ENCODE results near the gene PAXX. TPM values are rescaled to one million over a fixed set of nuclear protein-coding genes. Genes with fewer than 3 reads are reported as not detected.

The PAXX gene
- total and polyA plus RNA-seq, 2 donors (not counting 1 experiment from before 2014, with no cell fraction given) = 74.8 to 167 TPM

DNA sequence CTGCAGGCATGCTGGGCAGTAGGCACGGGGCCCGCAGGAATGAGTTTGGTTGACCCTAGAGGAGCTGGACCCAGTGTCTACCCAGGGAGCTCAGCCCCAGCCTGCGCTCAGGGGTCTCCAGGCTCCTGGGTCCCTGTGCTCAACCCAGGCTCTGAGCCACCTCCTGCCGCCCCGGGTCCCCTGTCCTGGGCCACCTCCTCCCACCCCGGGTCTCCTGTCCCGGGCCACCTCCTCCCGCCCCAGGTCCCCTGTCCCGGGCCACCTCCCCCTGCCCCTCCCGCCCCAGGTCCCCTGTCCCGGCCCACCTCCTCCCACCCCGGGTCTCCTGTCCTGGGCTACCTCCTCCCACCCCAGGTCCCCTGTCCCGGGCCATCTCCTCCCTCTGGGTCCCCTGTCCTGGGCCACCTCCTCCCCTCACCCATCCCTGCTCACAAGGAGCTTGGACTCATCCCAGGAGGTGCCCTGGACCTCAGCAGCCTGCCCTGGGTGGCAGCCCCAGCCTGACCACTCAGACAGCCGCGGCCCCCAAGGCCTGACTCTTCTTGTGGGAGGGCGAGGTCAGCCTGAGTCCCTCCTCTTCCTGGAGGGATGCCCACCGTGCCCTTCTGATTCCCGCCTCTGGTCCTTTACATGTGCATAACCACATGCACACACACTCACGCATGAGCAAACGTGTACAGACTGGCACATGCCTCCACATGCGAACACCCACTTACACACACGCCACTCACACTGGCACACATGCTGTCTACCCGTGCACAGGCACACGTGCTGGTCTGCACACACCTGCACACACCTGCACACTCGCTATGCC is 37.7 kb upstream of the PAXX start:
- peaks cover 4% of the 10 kb centered on the region for H3K4me1 Mint-ChIP-seq
- H3K4me2 ChIP-seq (replicated peaks; ENCODE audit: low read depth, low read length, poor library complexity, severe bottlenecking) = no peak overlapping the region
- H3K27ac ChIP-seq (ENCODE audit: low read length in 2 of 2) = no peak overlapping the region
- H3K4me3 Mint-ChIP-seq = no peak overlapping the region
- peaks cover 0 to 6% (median 0%) of the 10 kb centered on the region in 4 experiments for H3K27me3 ChIP-seq (replicated peaks in 1 of 4; ENCODE audit: control extremely low read depth in 1 of 4, control insufficient read depth in 3 of 4, insufficient read depth in 4 of 4, low read length in 3 of 4)
- ATAC-seq (ENCODE audit: low read depth) = no peak
- TF ChIP-seq, protein P1, sequence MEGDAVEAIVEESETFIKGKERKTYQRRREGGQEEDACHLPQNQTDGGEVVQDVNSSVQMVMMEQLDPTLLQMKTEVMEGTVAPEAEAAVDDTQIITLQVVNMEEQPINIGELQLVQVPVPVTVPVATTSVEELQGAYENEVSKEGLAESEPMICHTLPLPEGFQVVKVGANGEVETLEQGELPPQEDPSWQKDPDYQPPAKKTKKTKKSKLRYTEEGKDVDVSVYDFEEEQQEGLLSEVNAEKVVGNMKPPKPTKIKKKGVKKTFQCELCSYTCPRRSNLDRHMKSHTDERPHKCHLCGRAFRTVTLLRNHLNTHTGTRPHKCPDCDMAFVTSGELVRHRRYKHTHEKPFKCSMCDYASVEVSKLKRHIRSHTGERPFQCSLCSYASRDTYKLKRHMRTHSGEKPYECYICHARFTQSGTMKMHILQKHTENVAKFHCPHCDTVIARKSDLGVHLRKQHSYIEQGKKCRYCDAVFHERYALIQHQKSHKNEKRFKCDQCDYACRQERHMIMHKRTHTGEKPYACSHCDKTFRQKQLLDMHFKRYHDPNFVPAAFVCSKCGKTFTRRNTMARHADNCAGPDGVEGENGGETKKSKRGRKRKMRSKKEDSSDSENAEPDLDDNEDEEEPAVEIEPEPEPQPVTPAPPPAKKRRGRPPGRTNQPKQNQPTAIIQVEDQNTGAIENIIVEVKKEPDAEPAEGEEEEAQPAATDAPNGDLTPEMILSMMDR (IDR thresholded peaks at IDR 0.05) = no peak
- TF ChIP-seq EZH2 (IDR thresholded peaks at IDR 0.05; ENCODE audit: borderline replicate concordance, insufficient read depth, low read depth, low read length, poor library complexity, severe bottlenecking) = no peak
- ChIA-PET POLR2A (no interaction called here), CTCF (no interaction called here)
- H3K4me1 ChIP-seq (ENCODE audit: control insufficient read depth in 2 of 2, insufficient read depth in 2 of 2, low read length in 2 of 2) = peaks cover 5 to 8% of the 10 kb centered on the region in 2 donors
- no peak overlapping the region for H3K27ac Mint-ChIP-seq
- no peak overlapping the region for H3K4me3 ChIP-seq (ENCODE audit: control extremely low read depth in 1 of 5, extremely low read depth in 1 of 5, insufficient read depth in 1 of 5, low read depth in 2 of 5, low read length in 4 of 5)
- intact Hi-C loops (cut with micrococcal nuclease) = no loop called here
- H3K36me3 ChIP-seq (replicated peaks in 1 of 2; ENCODE audit: control extremely low read depth in 1 of 2, control insufficient read depth in 1 of 2, extremely low read depth in 1 of 2, insufficient read depth in 2 of 2, low read length in 1 of 2) = no peaks in the 10 kb centered on the region
- no peaks in the 10 kb centered on the region for H4K20me1 ChIP-seq (ENCODE audit: control insufficient read depth, insufficient read depth, low read length, poor library complexity, severe bottlenecking)
- peaks cover 0 to 2% (median 0%) of the 10 kb centered on the region in 3 donors for H3K9me3 ChIP-seq (ENCODE audit: control extremely low read depth in 1 of 3, control insufficient read depth in 2 of 3, insufficient read depth in 1 of 3, low read length in 2 of 3)
- H3K79me2 ChIP-seq (ENCODE audit: control insufficient read depth, insufficient read depth, low read length) = no peaks in the 10 kb centered on the region
- H3K9ac ChIP-seq (ENCODE audit: low read length) = no peak overlapping the region
- no peak for DNase-seq
- 90% methylated on average over 17 of the region's 25 CpGs for WGBS (ENCODE audit: insufficient coverage)
- no peak overlapping the region for H2AFZ ChIP-seq (ENCODE audit: insufficient read depth, low read depth, low read length, poor library complexity, severe bottlenecking)
- no peaks in the 10 kb centered on the region for H3K27me3 Mint-ChIP-seq
- no peaks in the 10 kb centered on the region for H3K9me3 Mint-ChIP-seq (ENCODE audit: insufficient read depth)

DNA sequence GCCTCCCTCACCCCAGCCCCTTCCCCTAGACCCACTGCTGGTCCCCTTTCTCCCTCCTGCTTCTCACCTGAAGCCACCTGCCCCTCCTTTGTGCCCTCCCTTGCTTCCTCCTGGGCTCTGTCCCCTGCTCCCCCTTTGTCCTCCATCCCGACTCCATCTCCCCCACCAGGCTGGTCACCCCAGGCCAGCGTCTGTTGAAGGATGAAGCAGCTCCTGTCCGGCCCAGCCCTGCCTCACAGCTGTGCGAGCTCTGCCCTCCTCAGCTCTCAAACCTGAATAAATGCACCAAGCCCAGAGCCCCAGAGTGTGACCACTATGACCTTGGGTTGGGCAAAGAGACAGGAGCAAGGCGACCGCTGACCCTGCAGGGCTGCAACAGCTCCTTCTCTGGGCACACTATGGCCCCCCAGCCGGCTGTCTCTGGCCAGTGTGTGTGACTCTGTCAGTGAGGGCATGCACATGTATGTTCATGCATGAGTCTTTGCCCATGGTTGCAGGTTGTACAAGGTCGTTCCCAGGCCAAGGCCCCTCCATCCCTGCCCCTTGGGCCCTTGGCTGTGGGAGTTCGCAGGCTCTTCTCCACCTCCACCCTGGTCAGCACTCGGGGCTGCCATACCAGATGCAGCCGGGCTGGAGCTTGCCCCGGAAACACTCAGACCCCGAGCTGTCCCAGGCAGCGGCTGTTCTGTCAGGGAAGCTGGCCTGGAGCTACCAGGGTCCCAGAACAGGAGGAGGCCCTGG is 36.9 kb upstream of the PAXX start:
- ChIA-PET POLR2A (no interaction called here), CTCF (no interaction called here)
- 92% methylated on average over 14 of the region's 14 CpGs for WGBS (ENCODE audit: insufficient coverage)
- H3K27me3 Mint-ChIP-seq = no peaks in the 10 kb centered on the region
- Histone ChIP-seq H3K4me3 (ENCODE audit: control extremely low read depth in 1 of 5, extremely low read depth in 1 of 5, insufficient read depth in 1 of 5, low read depth in 2 of 5, low read length in 4 of 5) (no peak overlapping the region), H4K20me1 (ENCODE audit: control insufficient read depth, insufficient read depth, low read length, poor library complexity, severe bottlenecking) (no peaks in the 10 kb centered on the region), H3K79me2 (ENCODE audit: control insufficient read depth, insufficient read depth, low read length) (no peaks in the 10 kb centered on the region), H2AFZ (ENCODE audit: insufficient read depth, low read depth, low read length, poor library complexity, severe bottlenecking) (no peak overlapping the region), H3K9me3 (ENCODE audit: control extremely low read depth in 1 of 3, control insufficient read depth in 2 of 3, insufficient read depth in 1 of 3, low read length in 2 of 3) (peaks cover 0 to 2% (median 0%) of the 10 kb centered on the region in 3 donors), H3K27ac (ENCODE audit: low read length in 2 of 2) (no peak overlapping the region), H3K36me3 (replicated peaks in 1 of 2; ENCODE audit: control extremely low read depth in 1 of 2, control insufficient read depth in 1 of 2, extremely low read depth in 1 of 2, insufficient read depth in 2 of 2, low read length in 1 of 2) (no peaks in the 10 kb centered on the region), H3K9ac (ENCODE audit: low read length) (no peak overlapping the region), H3K4me2 (replicated peaks; ENCODE audit: low read depth, low read length, poor library complexity, severe bottlenecking) (no peak overlapping the region), H3K4me1 (ENCODE audit: control insufficient read depth in 2 of 2, insufficient read depth in 2 of 2, low read length in 2 of 2) (peaks cover 3 to 4% of the 10 kb centered on the region in 2 donors), H3K27me3 (replicated peaks in 1 of 4; ENCODE audit: control extremely low read depth in 1 of 4, control insufficient read depth in 3 of 4, insufficient read depth in 4 of 4, low read length in 3 of 4) (peaks cover 0 to 6% (median under 1%) of the 10 kb centered on the region in 4 experiments)
- intact Hi-C loops (cut with micrococcal nuclease) = no loop called here
- H3K27ac Mint-ChIP-seq = no peak overlapping the region
- no peaks in the 10 kb centered on the region for H3K4me1 Mint-ChIP-seq
- no peak overlapping the region for H3K4me3 Mint-ChIP-seq
- ATAC-seq (ENCODE audit: low read depth) (no peak), DNase-seq (no peak)
- TF ChIP-seq, protein P1 (IDR thresholded peaks at IDR 0.05) = no peak
- TF ChIP-seq EZH2 (IDR thresholded peaks at IDR 0.05; ENCODE audit: borderline replicate concordance, insufficient read depth, low read depth, low read length, poor library complexity, severe bottlenecking) = no peak
- no peaks in the 10 kb centered on the region for H3K9me3 Mint-ChIP-seq (ENCODE audit: insufficient read depth)
